LNCAP (cell line): Measurements from ENCODE around the gene FLNC.

Source experiments
- TF ChIP-seq, protein P1 (sequence below): fragments of 450-650 bp; IDR thresholded peaks from 2 replicates; pipeline ENCODE4 v1.5.1; 2017; ENCODE audit warnings: mild to moderate bottlenecking

FLNC gene

GRCh38 chr7:128894101-128894440, 63.9 kb downstream of the FLNC start:
- TF ChIP-seq, protein P1, sequence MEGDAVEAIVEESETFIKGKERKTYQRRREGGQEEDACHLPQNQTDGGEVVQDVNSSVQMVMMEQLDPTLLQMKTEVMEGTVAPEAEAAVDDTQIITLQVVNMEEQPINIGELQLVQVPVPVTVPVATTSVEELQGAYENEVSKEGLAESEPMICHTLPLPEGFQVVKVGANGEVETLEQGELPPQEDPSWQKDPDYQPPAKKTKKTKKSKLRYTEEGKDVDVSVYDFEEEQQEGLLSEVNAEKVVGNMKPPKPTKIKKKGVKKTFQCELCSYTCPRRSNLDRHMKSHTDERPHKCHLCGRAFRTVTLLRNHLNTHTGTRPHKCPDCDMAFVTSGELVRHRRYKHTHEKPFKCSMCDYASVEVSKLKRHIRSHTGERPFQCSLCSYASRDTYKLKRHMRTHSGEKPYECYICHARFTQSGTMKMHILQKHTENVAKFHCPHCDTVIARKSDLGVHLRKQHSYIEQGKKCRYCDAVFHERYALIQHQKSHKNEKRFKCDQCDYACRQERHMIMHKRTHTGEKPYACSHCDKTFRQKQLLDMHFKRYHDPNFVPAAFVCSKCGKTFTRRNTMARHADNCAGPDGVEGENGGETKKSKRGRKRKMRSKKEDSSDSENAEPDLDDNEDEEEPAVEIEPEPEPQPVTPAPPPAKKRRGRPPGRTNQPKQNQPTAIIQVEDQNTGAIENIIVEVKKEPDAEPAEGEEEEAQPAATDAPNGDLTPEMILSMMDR, result no peak

DNA sequence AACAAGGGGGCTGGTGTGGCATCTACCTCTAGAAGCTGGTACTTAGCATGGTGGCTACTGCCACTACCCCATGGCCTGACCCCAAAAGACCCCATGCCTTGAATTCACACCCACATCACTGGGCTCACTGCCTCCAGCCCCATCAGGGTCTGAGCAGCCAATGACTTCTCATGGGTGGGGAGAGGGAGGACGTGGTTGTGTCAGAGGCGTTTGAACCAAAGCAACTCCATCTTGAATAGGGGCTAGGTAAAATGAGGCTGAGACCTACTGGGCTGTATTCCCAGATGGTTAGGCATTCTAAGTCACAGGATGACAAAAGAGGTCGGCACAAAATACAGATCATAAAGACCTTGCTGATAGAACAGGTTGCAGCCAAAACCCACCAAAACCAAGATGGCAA, 65.1 kb downstream of the FLNC start:
- TF ChIP-seq, protein P1, result no peak

GRCh38 chr7:128899392-128899791, 69.2 kb downstream of the FLNC start:
- TF ChIP-seq, protein P1, result no peak

GRCh38 chr7:128900237-128900636, 70.0 kb downstream of the FLNC start:
- TF ChIP-seq, protein P1, result no peak

DNA sequence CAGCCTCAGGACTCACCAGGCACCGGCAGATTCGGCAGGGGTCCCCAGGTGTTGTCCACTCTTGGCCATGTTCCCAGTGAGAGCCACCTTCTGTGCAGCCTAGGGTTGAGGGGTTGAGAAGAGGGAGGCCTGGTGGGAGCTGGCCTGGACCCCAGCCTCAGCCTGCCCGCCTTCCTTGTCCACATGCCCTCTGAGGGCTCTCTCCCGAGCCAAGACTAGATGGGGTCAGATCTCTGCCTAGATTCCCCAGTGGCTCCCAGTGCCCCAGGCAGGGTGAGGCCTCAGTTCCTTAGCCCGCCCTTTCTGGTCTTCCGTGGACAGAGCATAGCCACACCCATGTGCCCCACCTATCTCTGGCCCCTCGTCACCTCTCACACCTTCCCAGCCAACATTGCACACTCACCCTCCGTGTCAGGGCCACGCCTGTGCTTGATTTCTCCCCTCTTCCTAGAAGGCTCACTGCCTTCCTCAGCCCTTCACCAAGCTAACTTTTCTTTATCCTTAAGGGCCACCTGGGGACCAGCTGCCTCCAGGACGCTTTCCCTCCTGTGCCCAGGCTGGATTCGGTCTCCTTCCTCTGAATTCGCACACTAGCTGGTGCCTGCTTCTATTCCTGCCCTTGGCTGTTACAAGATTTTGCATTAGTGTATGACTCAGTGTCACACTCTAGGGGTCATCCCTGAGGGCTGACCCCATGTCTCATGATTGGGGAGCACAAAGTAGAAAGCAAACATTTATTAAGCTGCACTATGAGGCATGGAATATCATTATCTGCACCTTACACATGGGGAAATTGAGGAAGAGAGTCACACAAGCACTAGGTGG, 72.8 kb downstream of the FLNC start:
- TF ChIP-seq, protein P1, result no peak

- TF ChIP-seq, protein P1, result no peak
These were observed 73.6 kb downstream of the FLNC start for GRCh38 chr7:128903621-128904361.

GRCh38 chr7:128904381-128905197, 74.4 kb downstream of the FLNC start:
- TF ChIP-seq, protein P1, result peak; percentile 74
